Nephron progenitor cell (in vitro differentiated cells): ENCODE results near the gene KIAA0040.

Experiments used
- DNase-seq: peaks from one replicate; pipeline ENCODE4 v3.0.0; 2021
- H3K27ac Mint-ChIP-seq: 2 replicates; pipeline ENCODE4 v1.8.0; 2021; ENCODE audit warnings: mild to moderate bottlenecking, moderate library complexity, mixed read lengths
- H3K27me3 Mint-ChIP-seq: 2 replicates; pipeline ENCODE4 v1.8.0; 2021; ENCODE audit warnings: mild to moderate bottlenecking, low read depth, mixed read lengths; ENCODE audit not compliant: poor library complexity
- H3K36me3 Mint-ChIP-seq: 2 replicates; pipeline ENCODE4 v1.8.0; 2021; ENCODE audit warnings: low read depth, mixed read lengths
- H3K4me1 Mint-ChIP-seq: 2 replicates; pipeline ENCODE4 v1.8.0; 2021; ENCODE audit warnings: mixed read lengths
- H3K4me3 Mint-ChIP-seq: 2 replicates; pipeline ENCODE4 v1.8.0; 2021; ENCODE audit warnings: mild to moderate bottlenecking, moderate library complexity, mixed read lengths
- H3K9me3 Mint-ChIP-seq: 2 replicates; pipeline ENCODE4 v1.8.0; 2021; ENCODE audit warnings: mild to moderate bottlenecking, moderate library complexity, mixed read lengths
- CTCF ChIP-seq: fragments of 200-600 bp; sonication (generic); IDR thresholded peaks from 2 replicates; pipeline ENCODE4 v1.5.0; 2021; ENCODE audit warnings: antibody characterized with exemption

Gene KIAA0040

GRCh38 chr1:175174309-175175102 lies 18.1 kb downstream of the KIAA0040 start:
- Mint-ChIP-seq H3K9me3 (no peaks in the 10 kb centered on the region), H3K4me1 (peaks cover 11% of the 10 kb centered on the region), H3K4me3 (no peak overlapping the region), H3K27ac (no peak overlapping the region), H3K27me3 (peaks cover 7% of the 10 kb centered on the region), H3K36me3 (no peaks in the 10 kb centered on the region)
- DNase-seq = no peak
- TF ChIP-seq CTCF = no peak

GRCh38 chr1:175173531-175173930 lies 19.0 kb downstream of the KIAA0040 start:
- Mint-ChIP-seq H3K4me3 (no peak overlapping the region), H3K9me3 (no peaks in the 10 kb centered on the region), H3K27me3 (peaks cover 3% of the 10 kb centered on the region), H3K36me3 (no peaks in the 10 kb centered on the region), H3K27ac (no peak overlapping the region), H3K4me1 (peaks cover 11% of the 10 kb centered on the region)
- no peak for TF ChIP-seq CTCF
- DNase-seq = no peak

- no peak overlapping the region for H3K27ac Mint-ChIP-seq
- H3K4me1 Mint-ChIP-seq = peaks cover 4% of the 10 kb centered on the region
- no peaks in the 10 kb centered on the region for H3K9me3 Mint-ChIP-seq
- H3K36me3 Mint-ChIP-seq = no peaks in the 10 kb centered on the region
- no peak for DNase-seq
- H3K27me3 Mint-ChIP-seq = peaks cover 3% of the 10 kb centered on the region
- H3K4me3 Mint-ChIP-seq = no peak overlapping the region
- no peak for TF ChIP-seq CTCF
Measured at GRCh38 chr1:175172503-175172902, 20.1 kb downstream of the KIAA0040 start.

GRCh38 chr1:175171036-175171913 lies 21.3 kb downstream of the KIAA0040 start:
- Mint-ChIP-seq H3K36me3 (no peaks in the 10 kb centered on the region), H3K9me3 (no peaks in the 10 kb centered on the region), H3K27me3 (peaks cover 6% of the 10 kb centered on the region), H3K4me1 (peaks cover 4% of the 10 kb centered on the region), H3K27ac (peak overlapping the region; percentile 43), H3K4me3 (no peak overlapping the region)
- no peak for TF ChIP-seq CTCF
- no peak for DNase-seq

- H3K27ac Mint-ChIP-seq = no peak overlapping the region
- no peak for DNase-seq
- H3K4me3 Mint-ChIP-seq = no peak overlapping the region
- H3K4me1 Mint-ChIP-seq = peaks cover 4% of the 10 kb centered on the region
- TF ChIP-seq CTCF = no peak
- no peaks in the 10 kb centered on the region for H3K36me3 Mint-ChIP-seq
- no peaks in the 10 kb centered on the region for H3K9me3 Mint-ChIP-seq
- H3K27me3 Mint-ChIP-seq = peaks cover 6% of the 10 kb centered on the region
Measured at GRCh38 chr1:175169286-175170018, 23.1 kb downstream of the KIAA0040 start.
